ENCODE data around the gene CYP4F12.

Gene CYP4F12, protein sequence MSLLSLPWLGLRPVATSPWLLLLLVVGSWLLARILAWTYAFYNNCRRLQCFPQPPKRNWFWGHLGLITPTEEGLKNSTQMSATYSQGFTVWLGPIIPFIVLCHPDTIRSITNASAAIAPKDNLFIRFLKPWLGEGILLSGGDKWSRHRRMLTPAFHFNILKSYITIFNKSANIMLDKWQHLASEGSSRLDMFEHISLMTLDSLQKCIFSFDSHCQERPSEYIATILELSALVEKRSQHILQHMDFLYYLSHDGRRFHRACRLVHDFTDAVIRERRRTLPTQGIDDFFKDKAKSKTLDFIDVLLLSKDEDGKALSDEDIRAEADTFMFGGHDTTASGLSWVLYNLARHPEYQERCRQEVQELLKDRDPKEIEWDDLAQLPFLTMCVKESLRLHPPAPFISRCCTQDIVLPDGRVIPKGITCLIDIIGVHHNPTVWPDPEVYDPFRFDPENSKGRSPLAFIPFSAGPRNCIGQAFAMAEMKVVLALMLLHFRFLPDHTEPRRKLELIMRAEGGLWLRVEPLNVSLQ

DNA sequence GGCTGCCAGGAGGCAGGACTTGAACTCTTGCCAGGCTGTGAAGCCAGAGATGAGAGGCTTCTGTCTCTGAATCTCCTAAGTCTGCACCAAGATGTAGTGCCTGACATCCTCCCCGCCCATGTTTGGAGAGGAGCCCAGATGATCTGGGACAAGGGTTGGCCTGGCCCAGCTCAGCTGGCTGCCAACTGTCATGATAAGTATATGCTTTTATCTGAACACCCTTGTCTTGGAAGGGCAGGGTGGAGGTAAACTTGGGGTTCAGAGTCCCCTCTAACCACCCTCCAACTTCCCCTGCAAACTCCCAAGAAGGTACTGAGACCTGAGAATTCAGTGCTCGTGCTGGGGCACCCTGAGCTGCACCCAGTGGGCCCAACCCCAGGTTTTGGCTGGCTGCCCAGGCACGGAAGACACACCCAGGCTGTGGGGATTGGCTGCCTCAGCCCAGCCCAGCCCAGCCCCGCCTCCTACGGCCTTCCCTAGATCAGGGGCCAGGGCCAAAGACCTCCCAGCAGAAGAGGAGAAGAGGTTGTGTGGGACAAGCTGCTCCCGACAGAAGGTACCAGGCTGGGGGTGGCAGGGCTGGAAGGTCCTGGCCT, at the start of gene CYP4F12:
Gene CYP4F12, plus strand, starts transcription at position 508 of the 596 bp plus-strand sequence. CDS start 443 bp downstream, outside the sequence.
- peak; percentile 2 for DNase-seq

DNA sequence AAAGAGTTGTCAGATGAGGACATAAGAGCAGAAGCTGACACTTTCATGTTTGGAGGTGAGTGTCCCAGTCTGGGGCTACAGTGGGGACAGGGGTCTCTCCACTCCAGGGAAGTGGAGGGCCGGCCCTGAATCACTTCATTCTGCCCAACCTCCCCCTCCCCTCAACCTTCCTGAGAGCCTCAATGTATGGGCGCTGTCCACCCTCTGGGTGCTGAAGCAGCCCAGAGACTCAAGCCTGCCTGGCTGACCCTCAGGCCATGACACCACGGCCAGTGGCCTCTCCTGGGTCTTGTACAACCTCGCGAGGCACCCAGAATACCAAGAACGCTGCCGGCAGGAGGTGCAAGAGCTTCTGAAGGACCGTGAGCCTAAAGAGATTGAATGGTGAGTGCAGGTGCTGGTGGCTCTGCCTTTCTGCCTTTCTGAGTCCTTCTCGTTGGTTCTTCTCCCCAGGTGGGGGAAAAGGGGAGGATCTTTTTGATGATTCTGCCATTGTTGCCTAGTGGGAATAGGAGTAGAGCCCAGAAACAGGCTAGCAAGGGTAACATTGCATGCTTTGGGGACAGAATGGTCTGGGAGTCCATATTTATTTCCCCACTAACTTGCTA, 49.1 kb upstream of the CYP4F12 start:
- DNase-seq: no peak

DNA sequence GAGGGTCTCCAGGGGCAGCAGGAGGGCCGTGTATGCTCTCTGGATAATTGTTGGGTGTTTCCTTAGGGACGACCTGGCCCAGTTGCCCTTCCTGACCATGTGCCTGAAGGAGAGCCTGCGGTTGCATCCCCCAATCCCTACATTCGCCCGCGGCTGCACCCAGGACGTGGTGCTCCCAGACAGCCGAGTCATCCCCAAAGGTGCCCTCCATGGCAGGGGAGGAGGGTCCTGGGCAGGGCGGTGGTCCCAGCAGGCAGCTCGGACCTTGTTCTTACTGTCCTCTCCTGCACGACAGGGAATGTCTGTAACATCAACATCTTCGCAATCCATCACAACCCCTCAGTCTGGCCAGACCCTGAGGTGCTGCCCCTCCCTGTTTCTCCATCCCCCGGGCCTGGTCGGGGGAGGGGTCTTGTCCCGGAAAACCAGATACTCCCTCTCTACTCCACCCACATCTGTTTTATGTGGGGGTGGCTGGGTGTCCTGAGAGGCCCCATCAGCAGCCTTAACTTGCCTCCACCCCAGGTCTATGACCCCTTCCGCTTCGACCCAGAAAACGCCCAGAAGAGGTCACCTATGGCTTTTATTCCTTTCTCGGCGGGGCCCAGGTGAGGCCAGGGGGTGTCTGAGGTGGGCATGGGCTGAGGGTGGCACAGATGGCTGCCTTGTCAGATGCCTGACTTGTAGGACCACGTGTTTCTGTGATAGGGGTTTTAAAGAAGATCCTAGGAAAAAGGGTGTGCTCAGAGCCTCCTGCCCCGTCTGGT, 44.5 kb upstream of the CYP4F12 start:
- no peak for DNase-seq

DNA sequence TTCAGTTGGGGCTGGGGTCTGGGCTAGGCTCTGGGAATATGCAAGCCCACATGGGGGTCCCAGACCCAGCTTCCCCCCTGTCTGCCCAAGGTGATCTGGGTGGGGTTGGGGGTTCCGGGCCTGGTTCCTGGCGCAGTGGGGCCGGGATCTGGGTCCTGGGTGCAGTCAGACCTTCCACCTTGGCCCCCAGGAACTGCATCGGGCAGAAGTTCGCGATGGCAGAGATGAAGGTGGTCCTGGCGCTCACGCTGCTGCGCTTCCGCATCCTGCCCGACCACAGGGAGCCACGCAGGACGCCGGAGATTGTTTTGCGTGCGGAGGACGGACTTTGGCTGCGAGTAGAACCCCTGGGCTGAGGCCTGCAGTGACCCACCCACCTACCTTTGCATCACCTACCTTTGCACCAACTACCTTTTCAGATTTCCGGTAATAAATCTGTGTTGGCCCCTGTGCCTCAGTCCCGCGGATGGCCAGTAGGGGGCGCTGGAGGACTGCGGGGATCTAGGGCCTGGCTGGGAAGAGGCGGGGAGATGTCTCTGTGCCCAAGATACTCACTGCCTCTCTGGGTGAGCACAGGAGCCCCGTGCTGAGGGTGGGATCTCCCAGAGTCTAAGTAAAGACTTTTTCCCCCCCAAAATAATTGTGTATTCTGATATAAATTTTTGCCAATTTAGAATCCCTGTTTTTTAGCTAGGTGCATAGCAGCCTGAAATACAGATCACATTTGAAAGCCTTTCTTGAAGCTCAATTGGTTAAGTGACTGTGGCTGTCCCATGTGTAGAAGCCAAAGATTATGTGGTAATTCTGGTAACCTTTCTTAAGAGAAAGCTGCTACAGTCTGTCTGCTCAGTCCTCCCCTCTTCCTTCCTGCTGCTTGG, 43.6 kb upstream of the CYP4F12 start:
- peak; percentile 43 for DNase-seq

DNA sequence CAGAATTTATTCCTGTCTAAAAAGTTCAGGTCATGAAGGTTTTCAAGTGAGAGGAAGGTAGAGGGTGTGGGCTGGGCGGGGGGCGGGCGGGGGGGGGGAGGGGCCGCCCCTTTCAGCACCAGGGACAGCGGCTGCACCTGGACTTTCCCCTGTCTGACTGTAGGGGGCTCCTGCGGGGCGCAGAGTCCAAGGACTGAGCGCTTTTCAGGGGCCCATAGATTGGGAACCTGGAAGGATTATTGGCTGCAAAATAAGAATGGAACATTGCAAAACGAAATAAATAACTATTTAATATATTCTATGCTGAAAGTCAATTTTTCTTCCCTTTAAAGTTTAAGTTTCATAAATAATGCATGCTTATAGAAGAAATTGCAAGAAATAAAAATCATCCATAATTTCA, 41.1 kb upstream of the CYP4F12 start:
- peak; percentile 14 for DNase-seq

DNA sequence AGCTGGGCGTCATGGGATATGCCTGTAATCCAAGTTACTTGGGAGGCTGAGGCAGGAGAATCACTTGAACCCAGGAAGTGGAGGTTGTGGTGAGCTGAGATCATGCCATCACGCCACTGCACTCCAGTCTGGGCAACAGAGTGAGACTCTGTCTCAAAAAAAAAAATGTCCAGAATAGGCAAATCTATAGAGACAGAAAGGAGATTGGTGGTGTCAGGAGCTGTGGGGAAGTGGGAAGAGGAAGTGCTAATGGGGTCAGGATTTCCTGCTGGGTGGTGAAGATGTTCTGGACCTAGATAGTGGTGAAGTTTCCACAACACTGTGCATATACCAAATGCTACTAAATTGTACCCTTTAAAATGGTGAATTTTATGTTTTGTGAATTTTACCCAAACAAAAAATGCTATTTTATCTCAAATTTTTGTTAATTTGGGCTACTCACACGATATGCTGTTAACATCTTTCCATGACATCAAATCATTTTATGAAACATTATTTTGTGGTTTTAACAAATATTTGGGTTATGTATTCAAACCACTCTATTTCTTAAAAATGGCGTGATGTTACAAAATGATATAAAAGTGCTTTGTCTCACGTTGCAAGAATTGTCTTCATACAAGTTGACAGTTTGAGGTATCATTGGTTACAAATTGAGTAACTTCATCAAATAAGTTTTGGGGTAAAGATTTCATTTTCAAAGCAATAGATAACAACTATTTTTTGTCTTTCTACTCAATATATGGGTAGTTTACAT, 39.6 kb upstream of the CYP4F12 start:
- no peak for DNase-seq

DNA sequence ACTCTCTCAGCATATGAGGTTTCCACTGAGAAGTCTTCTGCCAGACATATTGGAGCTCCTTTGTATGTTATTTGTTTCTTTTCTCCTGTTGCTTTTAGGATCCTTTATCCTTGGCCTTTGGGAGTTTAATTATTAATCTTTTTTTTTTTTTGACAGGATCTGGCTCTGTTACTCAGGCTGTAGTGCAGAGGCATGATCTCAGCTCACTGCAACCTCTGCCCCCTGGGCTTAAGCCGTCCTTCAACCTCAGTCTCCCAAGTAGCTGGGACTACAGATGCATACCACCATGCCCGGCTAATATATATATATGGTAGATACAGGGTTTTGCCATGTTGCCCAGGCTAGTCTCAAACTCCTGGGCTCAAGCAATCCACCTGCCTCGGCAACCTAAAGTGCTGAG, 38.8 kb upstream of the CYP4F12 start:
- no peak for DNase-seq

DNA sequence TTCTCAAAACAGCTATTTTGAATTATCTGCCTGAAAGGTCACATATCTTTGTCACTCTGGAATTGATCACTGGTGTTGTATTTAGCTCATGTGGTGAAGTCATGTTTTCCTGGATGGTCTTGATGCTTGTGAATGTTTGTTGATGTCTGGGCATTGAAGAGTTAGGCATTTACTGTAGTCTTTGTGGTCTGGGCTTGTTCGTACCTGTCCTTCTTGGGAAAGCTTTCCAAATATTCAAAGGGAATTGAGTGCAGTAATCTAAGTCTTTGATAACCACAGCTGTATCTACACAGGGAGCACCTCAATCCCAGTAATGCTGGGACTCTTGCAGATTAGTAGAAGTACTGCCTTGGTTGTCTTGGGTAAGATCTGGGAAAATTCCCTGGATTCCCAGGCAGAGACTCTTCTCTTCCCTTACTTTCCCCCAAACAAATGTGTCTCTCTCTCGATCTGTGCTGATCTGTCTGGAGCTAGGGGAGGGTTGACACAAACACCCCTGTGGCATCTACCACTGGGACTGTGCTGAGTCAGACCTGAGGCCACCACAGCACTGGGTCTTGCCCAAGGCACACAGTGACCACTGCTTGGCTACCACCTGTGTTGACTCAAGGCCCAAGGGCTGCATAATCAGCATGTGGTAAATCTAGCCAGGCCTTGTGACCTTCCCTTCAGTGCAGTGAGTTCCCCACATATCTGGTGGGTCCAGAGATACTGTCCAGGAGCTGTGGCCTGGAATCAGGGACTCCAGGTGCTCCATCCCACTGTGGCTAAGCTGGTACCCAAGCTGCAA, 37.7 kb upstream of the CYP4F12 start:
- DNase-seq: no peak

DNA sequence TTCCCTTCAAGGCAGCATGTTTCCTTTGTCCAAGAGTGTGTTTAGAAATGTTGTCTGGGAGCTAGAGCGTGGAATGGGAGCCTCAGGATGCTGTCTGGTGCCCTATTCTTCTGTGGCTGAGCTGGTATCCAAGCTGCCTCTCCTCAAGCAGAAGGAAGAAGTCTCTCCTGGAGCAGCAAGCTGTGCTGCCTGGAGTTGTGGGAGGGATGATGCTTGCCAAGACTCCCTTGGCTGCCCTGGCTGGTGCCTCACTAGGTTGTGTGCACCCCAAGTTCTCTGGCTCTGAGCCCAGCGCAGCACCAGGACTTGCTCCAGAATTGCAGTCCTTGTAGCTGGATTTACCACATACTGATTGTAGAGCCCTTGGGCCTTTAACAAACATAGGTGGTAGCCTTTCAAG, 36.9 kb upstream of the CYP4F12 start:
- DNase-seq: no peak

DNA sequence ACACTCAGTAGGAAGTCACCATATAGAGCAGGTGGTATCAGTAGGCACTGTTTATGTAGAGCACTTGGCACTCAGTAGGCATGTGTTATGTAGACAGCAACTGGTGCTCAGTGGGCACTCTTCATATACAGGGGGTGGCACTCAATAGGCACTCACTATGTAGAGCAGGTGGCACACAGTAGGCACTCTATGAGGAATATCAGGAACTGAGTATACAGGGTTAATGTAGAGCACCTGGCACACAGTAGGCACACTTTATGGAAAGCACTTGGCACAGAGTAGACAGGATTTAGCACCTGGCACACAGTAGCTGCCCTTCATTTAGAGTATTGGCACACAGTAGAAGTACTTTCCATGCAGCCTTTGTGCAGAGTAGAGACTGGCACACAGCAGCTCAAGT, 33.3 kb upstream of the CYP4F12 start:
- DNase-seq: no peak

DNA sequence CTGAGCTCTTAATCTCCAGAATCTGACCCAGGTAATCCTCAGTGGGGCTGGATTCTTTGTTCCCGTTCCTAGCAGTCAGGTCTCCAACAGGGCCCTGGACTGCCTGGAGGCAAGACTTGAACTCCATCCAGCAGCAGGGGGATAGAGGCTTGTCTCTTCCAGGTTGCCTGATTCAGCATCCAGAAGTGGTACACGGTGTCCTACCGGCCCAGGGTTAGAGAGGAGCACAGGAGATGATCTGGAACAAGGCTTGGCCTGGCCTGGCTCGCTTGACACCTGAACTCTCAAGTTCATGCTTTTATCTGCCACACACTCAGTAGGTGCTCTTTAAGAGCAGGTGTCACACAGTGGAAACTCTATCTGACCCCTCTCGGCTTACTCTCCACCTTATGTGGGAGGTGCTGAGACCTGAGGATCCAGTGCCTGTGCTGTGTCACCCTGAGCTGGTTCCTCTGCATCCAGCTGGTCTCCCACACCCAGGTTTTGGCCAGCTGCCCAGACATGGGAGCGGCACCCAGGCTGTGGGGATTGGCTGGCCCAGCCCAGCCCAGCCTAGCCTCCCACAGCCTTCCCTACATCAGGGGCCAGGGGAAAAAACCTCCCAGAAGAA, 32.5 kb upstream of the CYP4F12 start, which contains the start of gene CYP4F3:
Gene CYP4F3, plus strand, starts transcription at position 604 of the 610 bp plus-strand sequence. CDS start 519 bp downstream, outside the sequence.
- DNase-seq: peak; percentile 16

DNA sequence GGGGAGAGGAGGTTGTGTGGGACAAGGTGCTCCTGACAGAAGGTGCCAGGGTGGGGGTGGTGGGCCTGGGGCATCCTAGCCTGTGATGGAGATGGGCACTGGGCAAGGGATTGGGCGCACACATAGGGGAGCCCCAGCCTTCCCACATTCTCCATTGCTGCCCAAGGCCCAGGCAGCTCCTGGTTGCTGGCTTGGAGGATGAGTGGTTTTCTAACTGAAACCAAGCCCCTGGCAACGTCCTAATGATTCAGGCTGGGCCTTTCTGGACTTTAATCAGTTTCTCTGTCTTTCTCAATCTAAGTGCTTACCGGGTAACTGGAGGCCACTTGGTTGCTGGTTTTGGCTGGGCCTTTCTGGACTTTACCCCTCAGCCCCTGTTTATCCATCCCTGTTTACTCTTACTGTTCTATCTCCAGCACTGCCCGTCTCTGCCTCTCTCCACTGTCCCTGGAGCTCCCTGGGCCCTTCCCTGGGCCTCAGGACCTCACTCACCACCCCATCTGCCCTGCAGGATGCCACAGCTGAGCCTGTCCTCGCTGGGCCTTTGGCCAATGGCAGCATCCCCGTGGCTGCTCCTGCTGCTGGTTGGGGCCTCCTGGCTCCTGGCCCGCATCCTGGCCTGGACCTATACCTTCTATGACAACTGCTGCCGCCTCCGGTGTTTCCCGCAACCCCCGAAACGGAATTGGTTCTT, 31.8 kb upstream of the CYP4F12 start:
- DNase-seq: no peak

DNA sequence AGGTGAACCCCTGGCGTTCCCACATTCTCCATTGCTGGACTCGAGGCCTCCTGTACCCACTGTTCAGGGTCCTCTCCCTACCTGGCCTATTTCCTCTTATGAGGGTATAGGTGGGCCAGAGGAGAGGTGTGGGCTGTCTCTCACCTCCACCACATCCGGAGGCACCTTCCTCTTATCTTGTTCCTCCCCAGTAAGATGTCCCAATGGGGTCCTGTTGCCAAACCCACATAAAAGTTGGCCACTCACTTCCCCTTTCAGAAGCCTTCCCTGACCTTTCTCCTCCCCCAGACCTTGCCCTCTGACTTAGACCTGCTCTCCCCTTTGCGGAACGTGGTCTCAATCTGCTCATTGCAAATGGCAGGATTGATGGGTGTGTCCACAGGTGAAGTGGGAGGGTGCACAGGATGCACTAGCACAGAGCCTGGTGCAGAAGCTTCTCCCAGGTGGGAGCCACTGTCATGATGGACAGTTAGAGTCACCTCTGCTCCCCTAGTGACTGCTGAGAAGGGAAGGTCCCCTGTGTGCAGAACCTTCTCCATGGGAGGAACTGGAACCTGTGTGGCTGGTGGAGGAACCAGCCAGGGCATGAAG, 30.9 kb upstream of the CYP4F12 start:
- DNase-seq: no peak

DNA sequence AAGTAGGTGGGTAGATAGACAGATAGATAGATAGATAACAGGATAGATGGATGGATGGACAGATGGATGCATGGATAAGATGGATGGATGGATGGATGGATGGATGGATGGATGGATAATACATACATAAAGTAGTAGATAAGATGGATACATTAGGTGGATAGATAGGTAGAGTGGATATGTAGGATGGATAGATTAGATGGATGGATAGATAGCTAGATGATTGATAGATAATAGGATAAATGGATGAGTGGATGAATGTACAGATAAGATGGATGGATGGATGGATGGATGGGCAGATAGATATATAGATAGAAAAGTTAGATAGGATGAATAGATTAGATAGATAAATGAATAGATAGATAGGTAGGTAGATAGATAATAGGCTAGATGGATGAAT, 30.1 kb upstream of the CYP4F12 start:
- DNase-seq: no peak

DNA sequence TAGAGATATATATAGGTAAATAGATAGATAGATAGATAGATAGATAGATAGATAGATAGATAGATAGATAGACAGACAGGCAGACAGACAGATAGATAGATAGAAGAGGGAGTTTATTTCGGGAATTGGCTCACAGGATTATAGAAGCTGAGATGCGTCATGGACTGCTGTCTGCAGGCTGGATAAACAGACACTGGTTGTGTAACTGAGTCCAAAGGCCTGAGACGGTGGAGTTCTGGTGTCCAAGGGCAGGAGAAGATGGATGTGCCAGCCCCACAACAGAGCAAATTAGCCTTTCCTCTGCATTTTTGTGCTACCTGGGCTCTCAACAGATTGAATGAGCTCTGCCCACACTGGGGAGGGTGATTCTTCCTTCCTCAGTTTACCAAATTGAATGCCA, 29.5 kb upstream of the CYP4F12 start:
- no peak for DNase-seq

DNA sequence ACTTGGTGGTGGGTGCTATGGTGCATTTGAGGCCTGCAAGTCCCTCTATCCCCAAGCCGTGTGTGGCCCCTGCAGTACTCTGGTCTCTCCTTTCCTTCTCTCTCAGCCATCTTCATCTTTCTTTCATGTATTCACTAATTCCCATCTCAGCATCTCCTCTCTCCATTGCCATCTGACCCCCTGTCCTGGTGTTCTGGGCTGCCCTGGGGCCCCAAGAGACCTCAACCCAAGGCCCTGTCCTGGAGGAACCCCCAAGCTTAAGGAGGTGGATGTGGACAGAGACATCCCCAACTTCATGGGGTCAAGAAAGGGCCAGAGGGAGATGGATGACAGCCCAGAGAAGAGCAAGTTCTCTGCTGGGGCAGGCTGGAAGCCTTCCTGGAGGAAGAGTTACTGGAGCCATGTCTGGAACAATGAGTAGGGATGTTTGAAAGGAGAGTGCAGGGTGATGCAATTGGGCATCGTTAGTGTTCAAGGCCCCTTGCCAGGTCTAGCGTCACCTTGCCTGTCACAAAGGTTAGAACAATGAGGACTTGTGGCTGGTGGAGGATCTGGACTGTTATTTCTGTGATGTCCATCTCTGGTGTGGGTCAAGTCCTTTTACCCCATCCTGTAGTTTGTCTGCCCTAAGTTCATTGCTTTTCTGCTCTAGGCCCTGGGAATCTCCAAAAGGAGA, 28.7 kb upstream of the CYP4F12 start:
- no peak for DNase-seq

DNA sequence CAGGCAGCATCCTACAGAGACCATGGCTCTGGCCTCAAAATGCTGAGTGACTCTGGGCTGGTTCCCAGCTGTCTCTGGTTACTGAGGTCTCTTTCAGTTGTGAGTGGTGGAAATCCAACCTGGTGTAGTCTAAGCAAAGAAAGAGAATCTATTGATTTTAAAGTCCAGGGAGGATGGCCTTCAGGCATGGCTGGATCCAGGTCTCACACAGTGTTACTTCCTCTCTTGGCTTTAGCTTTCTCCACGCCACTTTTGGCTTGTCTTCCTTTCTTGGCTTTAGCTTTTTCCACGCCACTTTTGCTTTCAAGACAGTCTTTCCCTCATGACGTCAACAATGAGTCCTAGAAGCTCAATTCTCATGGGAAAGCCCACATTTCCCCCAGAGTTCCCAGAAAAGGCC, 28.1 kb upstream of the CYP4F12 start:
- DNase-seq: no peak

DNA sequence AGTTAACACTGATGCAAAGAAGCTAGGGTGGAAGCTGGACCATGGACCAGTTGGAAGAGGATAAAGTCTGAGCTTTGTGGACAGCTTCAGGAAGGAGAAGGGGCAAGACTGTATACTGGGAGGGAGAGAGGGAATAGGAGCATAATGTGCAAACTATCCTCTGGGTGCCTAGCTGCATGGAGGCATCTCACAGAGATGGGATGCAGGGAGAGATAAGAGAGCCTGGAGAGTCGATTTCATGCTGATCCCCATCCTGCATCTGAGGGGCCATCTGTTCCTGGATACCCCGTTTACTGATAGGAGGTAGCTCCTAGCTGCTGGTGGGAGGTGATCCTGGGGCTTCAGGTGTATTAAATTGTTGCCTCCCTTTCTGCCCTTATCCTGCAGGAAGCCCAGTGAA, 23.4 kb upstream of the CYP4F12 start:
- DNase-seq: no peak

All from EL (cell line).